ENCODE data around the gene OR3A2. TPM values are rescaled to one million over a fixed set of nuclear protein-coding genes. Genes with fewer than 3 reads are reported as not detected.
A peak's percentile ranks its signal among the peaks of the same experiment; 100 is the strongest.
"Not testable (repeated sequence)": the region's sequence is repeated elsewhere in the genome, so short reads cannot be mapped to it uniquely, and the experiment has no call there.

The OR3A2 gene
- total RNA-seq, 1 experiment from 2014 or later: not detected

DNA sequence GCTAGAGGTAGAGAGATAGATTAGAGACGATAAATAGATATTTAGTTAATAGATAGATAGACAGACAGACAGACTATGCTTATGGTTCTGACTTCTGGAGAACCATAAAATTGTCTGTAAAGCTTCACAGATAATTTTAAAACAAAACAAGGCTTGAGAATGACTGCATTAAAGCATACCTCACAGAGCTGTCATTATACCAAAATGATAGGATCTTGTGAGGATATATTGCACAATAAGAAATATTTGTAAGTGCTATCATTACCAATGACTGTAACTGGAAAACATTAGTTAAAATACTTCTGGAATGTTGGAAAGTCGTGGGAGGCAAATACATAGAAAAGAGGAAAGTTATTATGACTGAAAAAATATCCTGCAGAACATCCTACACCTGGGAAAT is 15.7 kb upstream of the OR3A2 start:
- peaks cover 18% of the 10 kb centered on the region for H3K27me3 Mint-ChIP-seq (ENCODE audit: insufficient read depth, unreplicated experiment)
- intact Hi-C loops (cut with micrococcal nuclease; ENCODE audit: unreplicated experiment): no loop called here
- CTCF ChIA-PET: no interaction called here
- POLR2A ChIA-PET: no interaction called here
- no peak overlapping the region for H3K27ac Mint-ChIP-seq (ENCODE audit: unreplicated experiment)
- no peak for TF ChIP-seq CTCF (IDR thresholded peaks at IDR 0.05; ENCODE audit: insufficient read depth in 1 of 2, low read depth in 1 of 2, low read length in 1 of 2, severe bottlenecking in 1 of 2, unreplicated experiment in 1 of 2)
- peaks cover 17% of the 10 kb centered on the region for H3K9me3 Mint-ChIP-seq (ENCODE audit: unreplicated experiment)
- Histone ChIP-seq H3K4me1 (no peaks in the 10 kb centered on the region), H3K27me3 (replicated peaks; ENCODE audit: control insufficient read depth, insufficient read depth, low read length) (no peaks in the 10 kb centered on the region), H3K36me3 (ENCODE audit: control insufficient read depth, insufficient read depth, low read length) (no peaks in the 10 kb centered on the region), H3K4me3 (ENCODE audit: low read depth, low read length) (no peak overlapping the region), H3K9me3 (no peaks in the 10 kb centered on the region; the same call in 1 of the 2 replicates)
- DNase-seq: no peak
- no peaks in the 10 kb centered on the region for H3K4me1 Mint-ChIP-seq (ENCODE audit: low read depth, unreplicated experiment)
- H3K4me3 Mint-ChIP-seq (ENCODE audit: unreplicated experiment): no peak overlapping the region
- BruUV-seq (replicated peaks): no TSS peak
- no peaks in the 10 kb centered on the region for H3K36me3 Mint-ChIP-seq (ENCODE audit: insufficient read depth, unreplicated experiment)

DNA sequence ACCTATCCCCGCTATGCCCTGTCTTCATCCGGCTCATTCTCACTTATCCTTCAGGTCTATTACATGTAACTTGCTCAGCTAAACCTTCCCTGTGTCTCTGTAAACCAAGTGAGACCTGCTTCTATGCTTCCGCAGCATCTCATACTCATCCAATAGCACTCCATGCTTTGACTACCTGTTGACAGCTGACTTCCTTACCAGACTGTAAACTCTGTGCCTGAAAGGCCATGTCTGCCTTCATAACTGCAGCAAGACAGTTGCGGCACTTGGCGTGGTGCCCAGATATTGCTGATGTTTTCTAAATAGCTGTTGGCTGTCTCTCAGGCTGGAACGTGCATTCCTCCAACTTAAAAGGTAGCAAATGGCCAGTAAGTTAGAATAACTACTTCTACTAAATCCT is 13.9 kb upstream of the OR3A2 start:
- Histone ChIP-seq H3K27me3 (replicated peaks; ENCODE audit: control insufficient read depth, insufficient read depth, low read length) (no peaks in the 10 kb centered on the region), H3K9me3 (no peaks in the 10 kb centered on the region), H3K4me1 (no peaks in the 10 kb centered on the region), H3K4me3 (ENCODE audit: low read depth, low read length) (no peak overlapping the region), H3K36me3 (ENCODE audit: control insufficient read depth, insufficient read depth, low read length) (no peaks in the 10 kb centered on the region)
- BruUV-seq (replicated peaks): no TSS peak
- Mint-ChIP-seq H3K27ac (ENCODE audit: unreplicated experiment) (no peak overlapping the region), H3K4me3 (ENCODE audit: unreplicated experiment) (no peak overlapping the region), H3K27me3 (ENCODE audit: insufficient read depth, unreplicated experiment) (peaks cover 15% of the 10 kb centered on the region), H3K4me1 (ENCODE audit: low read depth, unreplicated experiment) (no peaks in the 10 kb centered on the region), H3K36me3 (ENCODE audit: insufficient read depth, unreplicated experiment) (no peaks in the 10 kb centered on the region), H3K9me3 (ENCODE audit: unreplicated experiment) (peaks cover 10% of the 10 kb centered on the region)
- intact Hi-C loops (cut with micrococcal nuclease; ENCODE audit: unreplicated experiment): no loop called here
- no peak for TF ChIP-seq CTCF (IDR thresholded peaks at IDR 0.05; ENCODE audit: insufficient read depth in 1 of 2, low read depth in 1 of 2, low read length in 1 of 2, severe bottlenecking in 1 of 2, unreplicated experiment in 1 of 2)
- no peak for DNase-seq
- POLR2A ChIA-PET: no interaction called here
- CTCF ChIA-PET: no interaction called here

DNA sequence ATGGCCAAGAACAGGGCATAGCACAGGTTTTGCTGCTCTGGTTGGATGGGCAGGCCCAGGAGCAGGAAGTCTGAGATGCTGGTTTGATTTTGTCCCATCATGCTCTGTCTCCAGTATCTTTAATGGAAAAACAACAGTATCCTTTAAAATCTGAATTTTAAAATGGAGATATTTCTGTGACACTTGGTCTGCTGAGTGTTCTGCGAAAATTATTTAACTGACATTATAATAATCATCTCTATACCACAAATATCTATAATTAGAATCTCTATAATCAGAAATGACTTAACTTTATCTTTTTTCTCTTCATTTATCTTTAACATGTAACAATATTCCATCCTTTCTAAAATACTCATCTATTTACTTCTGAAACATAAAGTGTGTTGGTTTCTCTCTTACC is 12.2 kb upstream of the OR3A2 start, which contains the start of gene OR1E1:
OR1E1 (minus strand) TSS at position 101 of the 400 bp plus-strand sequence; CDS start at position 101, 0 bp downstream.
- intact Hi-C loops (cut with micrococcal nuclease; ENCODE audit: unreplicated experiment): no loop called here
- Mint-ChIP-seq H3K9me3 (ENCODE audit: unreplicated experiment) (peaks cover 10% of the 10 kb centered on the region), H3K4me1 (ENCODE audit: low read depth, unreplicated experiment) (no peaks in the 10 kb centered on the region), H3K27me3 (ENCODE audit: insufficient read depth, unreplicated experiment) (peaks cover 19% of the 10 kb centered on the region), H3K36me3 (ENCODE audit: insufficient read depth, unreplicated experiment) (no peaks in the 10 kb centered on the region), H3K27ac (ENCODE audit: unreplicated experiment) (no peak within 1 kb of the TSS), H3K4me3 (ENCODE audit: unreplicated experiment) (no peak within 1 kb of the TSS)
- POLR2A ChIA-PET: no interaction called here
- H3K4me1 ChIP-seq: no peaks in the 10 kb centered on the region
- DNase-seq: no peak
- H3K36me3 ChIP-seq (ENCODE audit: control insufficient read depth, insufficient read depth, low read length): no peaks in the 10 kb centered on the region
- no peak within 1 kb of the TSS for H3K4me3 ChIP-seq (ENCODE audit: low read depth, low read length)
- BruUV-seq (replicated peaks): no TSS peak
- no peaks in the 10 kb centered on the region for H3K27me3 ChIP-seq (replicated peaks; ENCODE audit: control insufficient read depth, insufficient read depth, low read length)
- no peaks in the 10 kb centered on the region for H3K9me3 ChIP-seq
- CTCF ChIA-PET: no interaction called here
- no peak for TF ChIP-seq CTCF (IDR thresholded peaks at IDR 0.05; ENCODE audit: insufficient read depth in 1 of 2, low read depth in 1 of 2, low read length in 1 of 2, severe bottlenecking in 1 of 2, unreplicated experiment in 1 of 2)

DNA sequence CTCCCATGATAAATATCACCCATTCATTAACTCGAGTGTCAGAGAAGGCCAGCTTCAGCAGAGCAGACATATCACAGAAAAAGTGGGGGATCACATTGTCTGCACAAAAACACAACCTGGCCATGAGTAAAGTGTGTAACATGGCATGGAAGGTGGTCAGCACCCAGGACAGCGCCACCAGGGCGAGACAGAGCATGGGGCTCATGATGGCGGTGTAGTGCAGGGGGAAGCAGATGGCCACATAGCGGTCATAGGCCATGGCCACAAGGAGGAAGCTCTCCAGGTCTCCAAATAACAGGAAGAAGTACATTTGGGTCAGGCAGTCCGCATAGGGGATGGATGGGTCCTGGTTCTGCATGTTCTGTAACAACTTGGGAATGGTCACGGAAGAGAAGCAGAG is 11.7 kb upstream of the OR3A2 start:
- H3K27me3 ChIP-seq (replicated peaks; ENCODE audit: control insufficient read depth, insufficient read depth, low read length); H3K4me1 ChIP-seq; intact Hi-C loops (cut with micrococcal nuclease; ENCODE audit: unreplicated experiment); H3K27ac Mint-ChIP-seq (ENCODE audit: unreplicated experiment); H3K36me3 Mint-ChIP-seq (ENCODE audit: insufficient read depth, unreplicated experiment); H3K4me3 Mint-ChIP-seq (ENCODE audit: unreplicated experiment); H3K9me3 ChIP-seq; H3K4me3 ChIP-seq (ENCODE audit: low read depth, low read length); CTCF ChIA-PET; H3K36me3 ChIP-seq (ENCODE audit: control insufficient read depth, insufficient read depth, low read length); POLR2A ChIA-PET; BruUV-seq (replicated peaks); H3K4me1 Mint-ChIP-seq (ENCODE audit: low read depth, unreplicated experiment): not testable (repeated sequence)
- H3K9me3 Mint-ChIP-seq (ENCODE audit: unreplicated experiment): peaks cover 10% of the 10 kb centered on the region
- DNase-seq: peak; percentile 52 to 66
- H3K27me3 Mint-ChIP-seq (ENCODE audit: insufficient read depth, unreplicated experiment): peaks cover 19% of the 10 kb centered on the region
